ENCODE results near the gene BACH2.

- TF ChIP-seq, protein P1, sequence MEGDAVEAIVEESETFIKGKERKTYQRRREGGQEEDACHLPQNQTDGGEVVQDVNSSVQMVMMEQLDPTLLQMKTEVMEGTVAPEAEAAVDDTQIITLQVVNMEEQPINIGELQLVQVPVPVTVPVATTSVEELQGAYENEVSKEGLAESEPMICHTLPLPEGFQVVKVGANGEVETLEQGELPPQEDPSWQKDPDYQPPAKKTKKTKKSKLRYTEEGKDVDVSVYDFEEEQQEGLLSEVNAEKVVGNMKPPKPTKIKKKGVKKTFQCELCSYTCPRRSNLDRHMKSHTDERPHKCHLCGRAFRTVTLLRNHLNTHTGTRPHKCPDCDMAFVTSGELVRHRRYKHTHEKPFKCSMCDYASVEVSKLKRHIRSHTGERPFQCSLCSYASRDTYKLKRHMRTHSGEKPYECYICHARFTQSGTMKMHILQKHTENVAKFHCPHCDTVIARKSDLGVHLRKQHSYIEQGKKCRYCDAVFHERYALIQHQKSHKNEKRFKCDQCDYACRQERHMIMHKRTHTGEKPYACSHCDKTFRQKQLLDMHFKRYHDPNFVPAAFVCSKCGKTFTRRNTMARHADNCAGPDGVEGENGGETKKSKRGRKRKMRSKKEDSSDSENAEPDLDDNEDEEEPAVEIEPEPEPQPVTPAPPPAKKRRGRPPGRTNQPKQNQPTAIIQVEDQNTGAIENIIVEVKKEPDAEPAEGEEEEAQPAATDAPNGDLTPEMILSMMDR (IDR thresholded peaks at IDR 0.05): no peak
- no peak for TF ChIP-seq EZH2 (IDR thresholded peaks at IDR 0.05)
- no peak for TF ChIP-seq EZH2phosphoT487 (IDR thresholded peaks at IDR 0.05)
Observed at GRCh38 chr6:90170601-90171000, 126.0 kb downstream of the BACH2 start.

Measured in neural progenitor cell (in vitro differentiated cells).